PFSK-1 (cell line): ENCODE results near the gene RANBP17.

Experiments
- FOXP2 ChIP-seq: optimal IDR thresholded peaks from 2 replicates; pipeline ENCODE3; 2011; ENCODE audit warnings: borderline replicate concordance, control low read depth, inconsistent platforms; ENCODE audit not compliant: insufficient read depth; ENCODE audit errors: extremely low read length, extremely low read depth
- POLR2AphosphoS5 ChIP-seq: IDR thresholded peaks from 2 replicates; pipeline ENCODE4 v1.6.1; 2012; ENCODE audit warnings: low read depth, mild to moderate bottlenecking, control low read depth, low read length, moderate library complexity
- SIN3A ChIP-seq: IDR thresholded peaks from 2 replicates; pipeline ENCODE4 v1.6.1; 2012; ENCODE audit warnings: mild to moderate bottlenecking, low read length, moderate library complexity, borderline replicate concordance; ENCODE audit not compliant: insufficient read depth
- TAF1 ChIP-seq: IDR thresholded peaks from 2 replicates; pipeline ENCODE4 v1.6.1; 2012; ENCODE audit warnings: low read length, control low read depth, borderline replicate concordance; ENCODE audit not compliant: insufficient read depth
- TF ChIP-seq, protein P1 (sequence below), 2 experiments: IDR thresholded peaks; 2 replicates each; pipeline versions ENCODE4 v1.6.1 to v1.8.0; 2011 to 2012; ENCODE audit warnings: low read depth in 2 of 2, low read length in 2 of 2, control low read depth in 1 of 2, inconsistent platforms in 1 of 2, mild to moderate bottlenecking in 1 of 2, moderate library complexity in 1 of 2; ENCODE audit not compliant: insufficient read depth in 1 of 2

RANBP17 gene

DNA sequence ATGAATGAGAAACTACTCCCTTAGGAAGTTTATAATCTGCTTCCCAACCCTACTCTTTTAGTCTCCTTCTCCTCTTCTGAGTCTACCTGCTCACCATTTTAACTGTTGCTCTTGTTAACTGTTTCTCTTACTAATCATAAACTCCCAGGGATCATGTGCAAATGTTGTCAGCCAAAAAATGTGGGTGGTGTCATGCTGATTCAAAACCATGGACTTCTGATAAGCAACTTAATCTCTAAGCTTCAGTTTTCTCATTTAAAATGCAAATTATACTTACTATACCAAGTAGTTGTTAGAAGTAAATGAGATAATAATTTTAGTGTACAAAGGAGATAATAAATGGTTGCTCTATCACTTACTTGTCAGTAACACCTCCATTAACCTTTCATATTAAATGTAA is 401.4 kb downstream of the RANBP17 start:
- TF ChIP-seq POLR2AphosphoS5 (no peak), TAF1 (no peak)

DNA sequence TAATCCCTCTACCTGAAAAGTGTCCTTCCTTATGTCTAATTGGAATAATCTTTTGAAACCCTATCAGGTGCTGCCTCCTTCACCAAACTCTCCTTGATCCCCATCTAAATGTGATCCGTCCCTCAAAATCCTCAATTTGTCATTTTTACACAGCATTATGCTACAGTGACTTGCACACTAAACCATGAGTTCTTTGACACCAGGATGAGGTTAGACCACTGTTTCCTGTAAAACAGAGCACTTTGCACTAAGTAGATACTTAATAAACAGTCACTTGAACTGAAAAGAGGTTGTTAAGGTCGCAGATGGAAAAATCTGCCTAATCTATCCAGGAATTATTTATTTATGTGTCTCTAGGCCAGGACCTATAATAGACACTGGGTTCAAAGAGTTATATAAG is 403.0 kb downstream of the RANBP17 start:
- TF ChIP-seq, protein P1, sequence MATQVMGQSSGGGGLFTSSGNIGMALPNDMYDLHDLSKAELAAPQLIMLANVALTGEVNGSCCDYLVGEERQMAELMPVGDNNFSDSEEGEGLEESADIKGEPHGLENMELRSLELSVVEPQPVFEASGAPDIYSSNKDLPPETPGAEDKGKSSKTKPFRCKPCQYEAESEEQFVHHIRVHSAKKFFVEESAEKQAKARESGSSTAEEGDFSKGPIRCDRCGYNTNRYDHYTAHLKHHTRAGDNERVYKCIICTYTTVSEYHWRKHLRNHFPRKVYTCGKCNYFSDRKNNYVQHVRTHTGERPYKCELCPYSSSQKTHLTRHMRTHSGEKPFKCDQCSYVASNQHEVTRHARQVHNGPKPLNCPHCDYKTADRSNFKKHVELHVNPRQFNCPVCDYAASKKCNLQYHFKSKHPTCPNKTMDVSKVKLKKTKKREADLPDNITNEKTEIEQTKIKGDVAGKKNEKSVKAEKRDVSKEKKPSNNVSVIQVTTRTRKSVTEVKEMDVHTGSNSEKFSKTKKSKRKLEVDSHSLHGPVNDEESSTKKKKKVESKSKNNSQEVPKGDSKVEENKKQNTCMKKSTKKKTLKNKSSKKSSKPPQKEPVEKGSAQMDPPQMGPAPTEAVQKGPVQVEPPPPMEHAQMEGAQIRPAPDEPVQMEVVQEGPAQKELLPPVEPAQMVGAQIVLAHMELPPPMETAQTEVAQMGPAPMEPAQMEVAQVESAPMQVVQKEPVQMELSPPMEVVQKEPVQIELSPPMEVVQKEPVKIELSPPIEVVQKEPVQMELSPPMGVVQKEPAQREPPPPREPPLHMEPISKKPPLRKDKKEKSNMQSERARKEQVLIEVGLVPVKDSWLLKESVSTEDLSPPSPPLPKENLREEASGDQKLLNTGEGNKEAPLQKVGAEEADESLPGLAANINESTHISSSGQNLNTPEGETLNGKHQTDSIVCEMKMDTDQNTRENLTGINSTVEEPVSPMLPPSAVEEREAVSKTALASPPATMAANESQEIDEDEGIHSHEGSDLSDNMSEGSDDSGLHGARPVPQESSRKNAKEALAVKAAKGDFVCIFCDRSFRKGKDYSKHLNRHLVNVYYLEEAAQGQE (IDR thresholded peaks at IDR 0.05; ENCODE audit: insufficient read depth in 1 of 2, low read depth in 2 of 2, low read length in 2 of 2): no peak
- no peak for TF ChIP-seq POLR2AphosphoS5
- TF ChIP-seq FOXP2: no peak
- no peak for TF ChIP-seq SIN3A
- TF ChIP-seq TAF1: no peak

DNA sequence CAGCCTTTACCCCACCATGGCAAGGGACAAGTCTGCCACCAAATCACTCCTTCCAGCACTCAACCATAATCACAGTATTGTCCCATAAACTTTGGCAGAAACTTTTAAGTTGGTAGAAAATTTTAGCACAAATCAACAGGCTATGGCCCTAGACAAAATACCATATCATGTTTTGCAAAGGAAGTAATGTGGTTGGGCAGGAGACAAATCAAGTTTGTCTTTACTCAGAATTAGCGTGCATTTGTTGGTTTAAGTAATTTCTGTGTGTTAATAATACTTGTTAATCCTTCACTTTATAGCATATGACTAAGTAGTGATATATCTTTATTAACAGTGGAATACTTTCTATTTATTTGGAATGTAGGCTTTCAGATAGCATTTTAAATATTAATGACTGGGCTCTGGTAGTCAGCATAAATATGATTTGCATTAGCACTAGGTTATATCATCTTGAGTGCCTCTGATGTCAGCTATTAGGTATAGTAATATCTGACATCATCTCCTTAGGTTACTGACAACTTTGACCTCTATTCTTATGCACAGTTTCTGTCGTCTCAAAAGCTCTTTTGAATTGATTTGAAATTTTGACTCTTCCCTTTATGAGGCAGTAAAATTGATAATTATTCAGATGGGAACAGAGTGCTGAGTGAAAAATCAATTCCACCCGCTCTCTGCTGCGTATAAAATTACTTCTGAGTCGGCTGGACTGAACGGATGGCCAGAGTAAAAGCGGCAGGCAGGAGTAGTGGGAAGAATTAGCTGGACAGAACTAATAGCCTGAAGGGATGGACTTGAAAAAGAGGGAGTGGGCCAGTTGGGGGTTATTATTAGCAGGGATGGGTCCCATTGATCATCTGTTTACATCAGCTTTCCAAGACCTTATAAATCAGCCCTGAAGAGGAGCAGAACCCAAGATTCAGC is 407.1 kb downstream of the RANBP17 start:
- TF ChIP-seq POLR2AphosphoS5 (no peak), TAF1 (no peak), FOXP2 (no peak), SIN3A (no peak)
- TF ChIP-seq, protein P1 (IDR thresholded peaks at IDR 0.05; ENCODE audit: insufficient read depth in 1 of 2, low read depth in 2 of 2, low read length in 2 of 2): no peak

DNA sequence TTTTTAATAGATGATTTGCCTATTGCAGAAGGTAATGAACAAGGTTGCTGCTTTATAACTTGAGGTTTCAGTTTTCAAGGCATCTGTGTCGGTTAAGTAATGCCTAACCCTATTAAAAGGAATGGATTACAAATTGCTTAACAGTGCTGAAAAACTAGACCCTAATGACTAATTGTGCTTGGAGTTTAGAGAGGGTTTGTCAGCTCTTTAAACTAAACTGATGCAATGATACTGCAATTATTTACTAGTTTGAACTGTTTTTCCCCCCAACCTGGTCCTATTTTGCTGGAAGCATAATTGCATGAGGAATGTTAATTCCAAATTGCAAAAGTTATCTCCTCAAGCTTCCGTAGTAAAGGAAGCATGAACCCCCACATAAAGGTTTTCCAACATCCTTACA is 407.9 kb downstream of the RANBP17 start:
- TF ChIP-seq SIN3A: no peak
- no peak for TF ChIP-seq TAF1
- no peak for TF ChIP-seq FOXP2
- TF ChIP-seq, protein P1 (IDR thresholded peaks at IDR 0.05; ENCODE audit: insufficient read depth in 1 of 2, low read depth in 2 of 2, low read length in 2 of 2): no peak
- no peak for TF ChIP-seq POLR2AphosphoS5

DNA sequence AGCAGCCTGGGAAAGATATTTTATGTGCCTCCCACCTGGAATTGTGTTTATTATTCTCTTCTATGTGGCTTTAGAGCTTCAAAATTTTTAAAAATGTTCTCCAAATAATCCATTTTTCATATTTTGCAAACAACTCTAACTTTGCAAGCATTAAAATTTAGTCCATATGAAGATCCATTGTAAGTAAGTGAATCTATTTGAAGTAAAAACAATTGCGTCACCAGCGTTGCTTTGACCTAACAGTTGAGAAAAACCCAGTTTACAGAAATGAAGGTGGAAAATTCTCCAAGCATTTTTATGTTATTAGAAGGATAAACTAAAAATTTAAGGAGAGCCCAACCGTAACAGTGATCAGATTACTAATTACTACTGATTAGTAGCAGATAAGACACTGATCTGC is 408.3 kb downstream of the RANBP17 start:
- no peak for TF ChIP-seq TAF1
- TF ChIP-seq SIN3A: no peak
- TF ChIP-seq, protein P1 (IDR thresholded peaks at IDR 0.05; ENCODE audit: insufficient read depth in 1 of 2, low read depth in 2 of 2, low read length in 2 of 2): no peak
- TF ChIP-seq POLR2AphosphoS5: no peak
- no peak for TF ChIP-seq FOXP2
